ENCODE measurements around the gene PRKAR2B.

PRKAR2B gene

GRCh38 chr7:107044347-107045194, at the start of gene PRKAR2B:
Gene PRKAR2B, plus strand, starts transcription at chr7:107044705. Its CDS starts 203 bp downstream, at chr7:107044908.
- in situ Hi-C loops (cut with MboI; ENCODE audit: low sequenced_read_pairs) = no loop called here

GRCh38 chr7:106994833-106995232, 49.7 kb upstream of the PRKAR2B start:
- in situ Hi-C loops (cut with MboI; ENCODE audit: low sequenced_read_pairs) = no loop called here

GRCh38 chr7:106997487-106998271, 46.8 kb upstream of the PRKAR2B start:
- in situ Hi-C loops (cut with MboI; ENCODE audit: low sequenced_read_pairs) = no loop called here

- in situ Hi-C loops (cut with MboI; ENCODE audit: low sequenced_read_pairs) = no loop called here
Observed at GRCh38 chr7:106999023-106999422, 45.5 kb upstream of the PRKAR2B start.

GRCh38 chr7:107001490-107001889, 43.0 kb upstream of the PRKAR2B start:
- in situ Hi-C loops (cut with MboI; ENCODE audit: low sequenced_read_pairs) = no loop called here

- in situ Hi-C loops (cut with MboI; ENCODE audit: low sequenced_read_pairs) = no loop called here
Observed at GRCh38 chr7:107002126-107002525, 42.4 kb upstream of the PRKAR2B start.

GRCh38 chr7:107002529-107002998, 41.9 kb upstream of the PRKAR2B start:
- in situ Hi-C loops (cut with MboI; ENCODE audit: low sequenced_read_pairs) = no loop called here

- in situ Hi-C loops (cut with MboI; ENCODE audit: low sequenced_read_pairs) = no loop called here
Observed at GRCh38 chr7:107007007-107007891, 37.3 kb upstream of the PRKAR2B start.

- in situ Hi-C loops (cut with MboI; ENCODE audit: low sequenced_read_pairs) = no loop called here
Observed at GRCh38 chr7:107007892-107008287, 36.6 kb upstream of the PRKAR2B start.

GRCh38 chr7:107009846-107010203, 34.7 kb upstream of the PRKAR2B start:
- in situ Hi-C loops (cut with MboI; ENCODE audit: low sequenced_read_pairs) = no loop called here

- in situ Hi-C loops (cut with MboI; ENCODE audit: low sequenced_read_pairs) = no loop called here
Observed at GRCh38 chr7:107012691-107013090, 31.8 kb upstream of the PRKAR2B start.

GRCh38 chr7:107014387-107015023, 30.0 kb upstream of the PRKAR2B start:
- in situ Hi-C loops (cut with MboI; ENCODE audit: low sequenced_read_pairs) = no loop called here

GRCh38 chr7:107016312-107016711, 28.2 kb upstream of the PRKAR2B start:
- in situ Hi-C loops (cut with MboI; ENCODE audit: low sequenced_read_pairs) = no loop called here

GRCh38 chr7:107017965-107018719, 26.4 kb upstream of the PRKAR2B start:
- in situ Hi-C loops (cut with MboI; ENCODE audit: low sequenced_read_pairs) = no loop called here

GRCh38 chr7:107020400-107020799, 24.1 kb upstream of the PRKAR2B start:
- in situ Hi-C loops (cut with MboI; ENCODE audit: low sequenced_read_pairs) = no loop called here

GRCh38 chr7:107021600-107021999, 22.9 kb upstream of the PRKAR2B start:
- in situ Hi-C loops (cut with MboI; ENCODE audit: low sequenced_read_pairs) = no loop called here

GRCh38 chr7:107023522-107024151, 20.9 kb upstream of the PRKAR2B start:
- in situ Hi-C loops (cut with MboI; ENCODE audit: low sequenced_read_pairs) = no loop called here

- in situ Hi-C loops (cut with MboI; ENCODE audit: low sequenced_read_pairs) = no loop called here
Observed at GRCh38 chr7:107024906-107025305, 19.6 kb upstream of the PRKAR2B start.

- in situ Hi-C loops (cut with MboI; ENCODE audit: low sequenced_read_pairs) = no loop called here
Observed at GRCh38 chr7:107025449-107026103, 18.9 kb upstream of the PRKAR2B start.
